IMR-90 (cell line): Measurements from ENCODE around the gene LAMC2. TPM values are rescaled to one million over a fixed set of nuclear protein-coding genes. Genes with fewer than 3 reads are reported as not detected.
"Not testable (repeated sequence)": the region's sequence is repeated elsewhere in the genome, so short reads cannot be mapped to it uniquely, and the experiment has no call there.

Source experiments
- ATAC-seq: fragments of 200-7000 bp; cut with Tn5 transposase; 2 replicates; pipeline ENCODE4 v1.9.1; 2020; ENCODE audit warnings: low read depth, mild to moderate bottlenecking, moderate library complexity
- BruUV-seq: library from RNA; stranded (reverse); fragments of 400-500 nt; replicated peaks from 2 replicates; lab custom pipeline; 2021; lab: Mats Ljungman, UMichigan
- CTCF ChIA-PET: fragments of 300-600 bp; formaldehyde crosslinking; extraction: SDS; loops from one replicate; lab custom pipeline; 2021; ENCODE audit warnings: antibody characterized with exemption; lab: Yijun Ruan, JAX
- POLR2A ChIA-PET: fragments of 300-600 bp; sonication (Branson Sonifier 250); formaldehyde crosslinking; loops from one replicate; lab custom pipeline; 2022; ENCODE audit warnings: antibody characterized with exemption; ENCODE audit not compliant: unreplicated experiment; lab: Charles Lee
- DNase-seq: peaks from one replicate; pipeline ENCODE4 v3.0.0; 2013
- H2AFZ ChIP-seq: replicated peaks from 2 replicates; pipeline ENCODE3; 2013; ENCODE audit warnings: low read length, mild to moderate bottlenecking; ENCODE audit not compliant: poor library complexity
- H2AK5ac ChIP-seq: 2 replicates; pipeline ENCODE4 v1.6.1; 2013; ENCODE audit warnings: low read depth, low read length, inconsistent platforms
- H2AK9ac ChIP-seq: replicated peaks from 2 replicates; pipeline ENCODE3; 2013; ENCODE audit warnings: mild to moderate bottlenecking, low read depth, low read length, moderate library complexity; ENCODE audit not compliant: poor library complexity
- H2BK120ac ChIP-seq: 2 replicates; pipeline ENCODE4 v1.6.1; 2013; ENCODE audit warnings: low read depth, low read length, inconsistent platforms
- H2BK15ac ChIP-seq: 3 replicates; pipeline ENCODE4 v1.6.1; 2013; ENCODE audit warnings: low read depth, low read length, inconsistent platforms
- H2BK20ac ChIP-seq: 2 replicates; pipeline ENCODE4 v1.6.1; 2013; ENCODE audit warnings: low read depth, mild to moderate bottlenecking, inconsistent platforms, low read length, moderate library complexity
- H2BK5ac ChIP-seq: 2 replicates; pipeline ENCODE4 v1.6.1; 2013; ENCODE audit warnings: mild to moderate bottlenecking, low read depth, low read length, inconsistent platforms; ENCODE audit not compliant: poor library complexity, severe bottlenecking
- H3K14ac ChIP-seq: replicated peaks from 2 replicates; pipeline ENCODE4 v1.6.1; 2013; ENCODE audit warnings: low read depth, low read length, inconsistent platforms
- H3K18ac ChIP-seq: 2 replicates; pipeline ENCODE4 v1.6.1; 2013; ENCODE audit warnings: low read depth, low read length, control low read depth
- H3K23ac ChIP-seq: 2 replicates; pipeline ENCODE4 v1.6.1; 2013; ENCODE audit warnings: low read depth, low read length, inconsistent platforms
- H3K27ac ChIP-seq: 2 replicates; pipeline ENCODE4 v1.5.1; 2013; ENCODE audit warnings: mild to moderate bottlenecking, control low read depth, low read length; ENCODE audit not compliant: insufficient read depth
- H3K27me3 ChIP-seq: 2 replicates; pipeline ENCODE4 v1.6.1; 2013; ENCODE audit warnings: low read length; ENCODE audit not compliant: control insufficient read depth, insufficient read depth
- H3K36me3 ChIP-seq: 2 replicates; pipeline ENCODE4 v1.6.1; 2013; ENCODE audit warnings: low read length, mixed read lengths; ENCODE audit not compliant: control insufficient read depth, insufficient read depth
- H3K4ac ChIP-seq: 2 replicates; pipeline ENCODE4 v1.6.1; 2013; ENCODE audit warnings: low read depth, low read length, inconsistent platforms
- H3K4me1 ChIP-seq: 2 replicates; pipeline ENCODE4 v1.6.1; 2013; ENCODE audit warnings: low read length, mixed read lengths; ENCODE audit not compliant: control insufficient read depth, insufficient read depth
- H3K4me2 ChIP-seq: 2 replicates; pipeline ENCODE4 v1.6.1; 2013; ENCODE audit warnings: low read depth, mild to moderate bottlenecking, control low read depth, low read length, moderate library complexity
- H3K4me3 ChIP-seq: 2 replicates; pipeline ENCODE4 v1.5.1; 2013; ENCODE audit warnings: low read depth, mild to moderate bottlenecking, control low read depth, low read length, moderate library complexity; ENCODE audit not compliant: insufficient read depth
- H3K56ac ChIP-seq: 2 replicates; pipeline ENCODE4 v1.6.1; 2013; ENCODE audit warnings: low read length, inconsistent platforms; ENCODE audit not compliant: insufficient read depth; ENCODE audit errors: extremely low read depth
- H3K79me1 ChIP-seq, 2 experiments: 2 replicates each; pipeline ENCODE4 v1.6.1; 2013; ENCODE audit warnings: low read length in 2 of 2, inconsistent platforms in 1 of 2, low read depth in 1 of 2
- H3K9ac ChIP-seq: 2 replicates; pipeline ENCODE4 v1.6.1; 2013; ENCODE audit warnings: low read depth, low read length, control low read depth
- H3K9me1 ChIP-seq: 2 replicates; pipeline ENCODE4 v1.6.1; 2013; ENCODE audit warnings: low read length, inconsistent platforms; ENCODE audit not compliant: insufficient read depth
- H3K9me3 ChIP-seq: 2 replicates; pipeline ENCODE4 v1.6.1; 2013; ENCODE audit warnings: low read length; ENCODE audit not compliant: control insufficient read depth, insufficient read depth
- H4K20me1 ChIP-seq: 2 replicates; pipeline ENCODE4 v1.6.1; 2013; ENCODE audit warnings: low read length, inconsistent platforms; ENCODE audit not compliant: insufficient read depth
- H4K5ac ChIP-seq: 2 replicates; pipeline ENCODE4 v1.6.1; 2013; ENCODE audit warnings: mild to moderate bottlenecking, low read depth, low read length, control low read depth
- H4K8ac ChIP-seq, 2 experiments: 2 replicates each; pipeline ENCODE4 v1.6.1; 2013; ENCODE audit warnings: low read depth in 2 of 2, low read length in 2 of 2, control low read depth in 1 of 2, inconsistent platforms in 1 of 2
- H4K91ac ChIP-seq: 2 replicates; pipeline ENCODE4 v1.6.1; 2013; ENCODE audit warnings: low read depth, low read length, inconsistent platforms; ENCODE audit not compliant: insufficient read depth
- MAFK ChIP-seq: IDR thresholded peaks from 2 replicates; pipeline ENCODE4 v1.6.1; 2012; ENCODE audit warnings: low read depth, low read length, improper control_type of control experiment
- RFX5 ChIP-seq: IDR thresholded peaks from 2 replicates; pipeline ENCODE4 v1.8.0; 2012; ENCODE audit warnings: low read depth, mild to moderate bottlenecking, low read length, moderate library complexity
- WGBS, 2 experiments: methylation state at CpG; one replicate each; pipeline versions ENCODE4 v1.1.5 to v1.1.7; 2013; ENCODE audit warnings: missing lambda C conversion rate in 2 of 2; ENCODE audit not compliant: insufficient read length in 1 of 2; ENCODE audit errors: extremely low coverage in 2 of 2; 5-methylcytosine and 5-hydroxymethylcytosine counted together
- dilution Hi-C: fragments of 300-500 bp; cut with HindIII; formaldehyde crosslinking; loops from one replicate; pipeline ENCODE4 v1.14.3; 2018; ENCODE audit warnings: low sequenced_read_pairs; ENCODE audit not compliant: unreplicated experiment
- in situ Hi-C: fragments of 300-500 bp; cut with MboI; formaldehyde crosslinking; loops from 3 replicates; pipeline ENCODE4 v1.14.3; 2019; ENCODE audit warnings: low sequenced_read_pairs, inconsistent platforms, mixed read lengths
- intact Hi-C: fragments of 100-400 bp; cut with micrococcal nuclease; formaldehyde crosslinking; loops from 2 replicates; pipeline ENCODE4 v1.10.0; 2022
- polyA plus RNA-seq, 3 experiments: library from polyadenylated mRNA; depleted of rRNA; stranded (reverse); fragments of >200 nt; gene quantifications; 2 replicates each; pipeline ENCODE4 v1.2.3, GENCODE V29; 2012; ENCODE audit warnings: low replicate concordance in 1 of 3
- total RNA-seq: library from RNA; depleted of rRNA; stranded (reverse); fragments of >200 nt; gene quantifications from 2 replicates; pipeline ENCODE4 v1.2.3, GENCODE V29; 2012

Gene LAMC2
- total and polyA plus RNA-seq, 2 of the 4 experiments (the other 2 are of a cell fraction) = 2.3 to 2.8 TPM

- dilution Hi-C loops = no loop called here
Observed at GRCh38 chr1:183273300-183273699, 87.2 kb downstream of the LAMC2 start.

DNA sequence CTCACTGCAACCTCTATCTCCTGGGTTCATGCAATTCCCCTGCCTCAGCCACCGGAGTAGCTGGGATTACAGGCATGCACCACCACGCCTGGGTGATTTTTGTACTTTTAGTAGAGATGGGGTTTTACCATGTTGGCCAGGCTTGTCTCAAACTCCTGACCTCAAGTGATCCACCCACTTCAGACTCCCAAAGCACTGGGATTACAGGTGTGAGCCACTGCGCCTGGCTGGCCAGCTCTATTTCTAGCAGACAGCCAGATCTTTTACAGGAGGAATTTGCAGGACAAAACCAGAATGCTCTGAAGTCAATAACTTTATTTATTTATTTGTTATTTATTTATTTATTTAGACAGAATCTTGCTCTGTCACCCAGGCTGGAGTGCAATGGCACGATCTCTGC lies 87.9 kb downstream of the LAMC2 start:
- peaks cover 28% of the 10 kb centered on the region for H3K4me1 ChIP-seq
- peaks cover 24% of the 10 kb centered on the region for H3K9me1 ChIP-seq
- BruUV-seq, H3K9ac ChIP-seq, H4K8ac ChIP-seq, DNase-seq, H4K20me1 ChIP-seq, in situ Hi-C loops, ATAC-seq, POLR2A ChIA-PET, dilution Hi-C loops, H3K27me3 ChIP-seq, H3K36me3 ChIP-seq, H3K4me3 ChIP-seq, H3K23ac ChIP-seq, CTCF ChIA-PET, H3K9me3 ChIP-seq, H3K27ac ChIP-seq, H3K14ac ChIP-seq, H3K4me2 ChIP-seq, H2AFZ ChIP-seq, H3K56ac ChIP-seq, H2AK9ac ChIP-seq, H4K5ac ChIP-seq, intact Hi-C loops: not testable (repeated sequence)
- H2AK5ac ChIP-seq = peak overlapping the region; percentile 44
- peak overlapping the region; percentile 60; the same call in 1 of the 2 replicates for H3K18ac ChIP-seq
- peak overlapping the region; percentile 27 for H2BK20ac ChIP-seq
- peak overlapping the region; percentile 69 for H2BK120ac ChIP-seq
- peaks cover 0 to 26% of the 10 kb centered on the region in 2 experiments; a peak in 2 of 4 replicates for H3K79me1 ChIP-seq
- peak overlapping the region; percentile 22; the same call in 1 of the 3 replicates for H2BK15ac ChIP-seq
- H4K91ac ChIP-seq = peak overlapping the region; percentile 68; the same call in 1 of the 2 replicates
- WGBS, 2 experiments = no CpG with 5 or more reads among the region's 4 CpGs
- peak overlapping the region; percentile 75 for H3K4ac ChIP-seq
- peak overlapping the region; percentile 76 for H2BK5ac ChIP-seq

More at GRCh38 chr1:183273300-183273699, 87.2 kb downstream of the LAMC2 start:
- Histone ChIP-seq H2BK15ac (peak overlapping the region; percentile 98; the same call in 2 of the 3 replicates), H2AFZ (peak overlapping the region; percentile 76), H2AK9ac (peak overlapping the region; percentile 92), H3K79me1 (peaks cover 0 to 24% of the 10 kb centered on the region in 2 experiments; a peak in 2 of 4 replicates), H3K27me3 (no peaks in the 10 kb centered on the region), H2BK5ac (peak overlapping the region; percentile 96), H3K4me2 (no peak overlapping the region), H4K20me1 (no peaks in the 10 kb centered on the region), H2BK120ac (peak overlapping the region; percentile 100), H4K91ac (peak overlapping the region; percentile 97), H3K9me3 (no peaks in the 10 kb centered on the region), H3K4ac (peak overlapping the region; percentile 96), H3K23ac (peak overlapping the region; percentile 91), H3K36me3 (no peaks in the 10 kb centered on the region), H4K5ac (peak overlapping the region; percentile 82), H2AK5ac (peak overlapping the region; percentile 96), H3K4me3 (no peak overlapping the region), H3K27ac (peak overlapping the region; percentile 84), H3K14ac (peak overlapping the region; percentile 85), H4K8ac (peak overlapping the region; percentile 96 to 97), H3K18ac (peak overlapping the region; percentile 55), H2BK20ac (peak overlapping the region; percentile 98), H3K4me1 (peaks cover 21% of the 10 kb centered on the region), H3K9me1 (peaks cover 20% of the 10 kb centered on the region), H3K9ac (peak overlapping the region; percentile 17; the same call in 1 of the 2 replicates), H3K56ac (peak overlapping the region; percentile 94)
- no TSS peak for BruUV-seq
- TF ChIP-seq MAFK (no peak), RFX5 (no peak)
- ChIA-PET POLR2A (no interaction called here), CTCF (interaction anchor here (0.9 kb wide), 1 partner anchor 310 kb away, joined by 3 read pairs; no protein-coding TSS in a partner anchor)
- ATAC-seq = no peak
- intact Hi-C loops = no loop called here
- in situ Hi-C loops = no loop called here
- DNase-seq = no peak
- whole genome bisulfite sequencing, 2 experiments = 92% methylated on average over 4 of the region's 5 CpGs; no CpG with 5 or more reads in 1 of the 2 experiments
